HEK293T (cell line): ENCODE results near the gene BRF1.

Experiments used
- CTCF ChIA-PET: fragments of 350-600 bp; formaldehyde crosslinking; extraction: SDS; loops from one replicate; lab custom pipeline; 2021; ENCODE audit warnings: antibody characterized with exemption, inconsistent platforms; lab: Yijun Ruan, JAX
- POLR2A ChIA-PET: fragments of 350-600 bp; formaldehyde crosslinking; extraction: SDS; loops from one replicate; lab custom pipeline; 2020; ENCODE audit warnings: antibody characterized with exemption, inconsistent platforms; lab: Yijun Ruan, JAX
- DNase-seq: peaks from one replicate; pipeline ENCODE4 v3.0.0; 2012; ENCODE audit warnings: mixed read lengths; ENCODE audit errors: extremely low spot score
- ARNT ChIP-seq: fragments of 450-650 bp; IDR thresholded peaks from 2 replicates; pipeline ENCODE4 v1.6.1; 2017; ENCODE audit warnings: mild to moderate bottlenecking
- BHLHE40 ChIP-seq: fragments of 450-650 bp; IDR thresholded peaks from 2 replicates; pipeline ENCODE4 v1.6.1; 2016; ENCODE audit warnings: mild to moderate bottlenecking, moderate library complexity, borderline replicate concordance
- CTBP1 ChIP-seq: fragments of 450-650 bp; IDR thresholded peaks from 2 replicates; pipeline ENCODE4 v1.6.1; 2016; ENCODE audit warnings: borderline replicate concordance
- ELF4 ChIP-seq: fragments of 450-650 bp; IDR thresholded peaks from 2 replicates; pipeline ENCODE4 v1.6.1; 2017; ENCODE audit warnings: antibody characterized with exemption
- FOXA1 ChIP-seq: fragments of 450-650 bp; IDR thresholded peaks from 2 replicates; pipeline ENCODE4 v1.6.1; 2016; ENCODE audit warnings: mild to moderate bottlenecking
- FOXK2 ChIP-seq: fragments of 450-650 bp; IDR thresholded peaks from 2 replicates; pipeline ENCODE4 v1.6.1; 2016; ENCODE audit warnings: mild to moderate bottlenecking
- FOXM1 ChIP-seq: fragments of 450-650 bp; IDR thresholded peaks from 2 replicates; pipeline ENCODE4 v1.6.1; 2017; ENCODE audit warnings: mild to moderate bottlenecking, borderline replicate concordance
- HDGF ChIP-seq: fragments of 450-650 bp; IDR thresholded peaks from 2 replicates; pipeline ENCODE4 v1.6.1; 2017; ENCODE audit warnings: antibody characterized with exemption, borderline replicate concordance
- L3MBTL2 ChIP-seq: fragments of 450-650 bp; conservative IDR thresholded peaks from 2 replicates; pipeline ENCODE4 v1.6.1; 2016; ENCODE audit warnings: mild to moderate bottlenecking
- LEF1 ChIP-seq: fragments of 450-650 bp; IDR thresholded peaks from 2 replicates; pipeline ENCODE4 v1.6.1; 2017; ENCODE audit warnings: mild to moderate bottlenecking, borderline replicate concordance
- NFRKB ChIP-seq: fragments of 450-650 bp; IDR thresholded peaks from 2 replicates; pipeline ENCODE4 v1.6.1; 2016; ENCODE audit warnings: mild to moderate bottlenecking, moderate library complexity
- PKNOX1 ChIP-seq: fragments of 450-650 bp; IDR thresholded peaks from 2 replicates; pipeline ENCODE4 v1.6.1; 2016
- SP1 ChIP-seq: fragments of 450-650 bp; IDR thresholded peaks from 2 replicates; pipeline ENCODE4 v1.6.1; 2017
- SUZ12 ChIP-seq: fragments of 450-650 bp; IDR thresholded peaks from 2 replicates; pipeline ENCODE4 v1.6.1; 2016; ENCODE audit warnings: mild to moderate bottlenecking
- TARDBP ChIP-seq: fragments of 450-650 bp; IDR thresholded peaks from 2 replicates; pipeline ENCODE4 v1.6.1; 2016
- ZNF384 ChIP-seq: fragments of 450-650 bp; IDR thresholded peaks from 2 replicates; pipeline ENCODE4 v1.6.1; 2016

Gene BRF1

GRCh38 chr14:105179191-105179590 lies 121.6 kb downstream of the BRF1 start:
- no peak for DNase-seq
- ChIA-PET POLR2A (interaction anchor here (3.8 kb wide), 1 partner anchor 8 kb away, joined by 21 read pairs; no protein-coding TSS in a partner anchor), CTCF (interaction anchor here (0.6 kb wide), 1 partner anchor 72 kb away, joined by 4 read pairs; no protein-coding TSS in a partner anchor)
- TF ChIP-seq FOXA1 (no peak), HDGF (no peak), PKNOX1 (no peak), BHLHE40 (no peak), L3MBTL2 (no peak), FOXM1 (no peak), ZNF384 (no peak)

- CTCF ChIA-PET: interaction anchor here (0.6 kb wide), 1 partner anchor 71 kb away, joined by 4 read pairs; no protein-coding TSS in a partner anchor
- no peak for DNase-seq
- TF ChIP-seq SUZ12 (no peak), ELF4 (no peak), L3MBTL2 (no peak), BHLHE40 (no peak), HDGF (no peak), FOXM1 (no peak), PKNOX1 (no peak), ARNT (no peak)
- POLR2A ChIA-PET: interaction anchor here (3.8 kb wide), 1 partner anchor 8 kb away, joined by 21 read pairs; no protein-coding TSS in a partner anchor
These were observed 122.0 kb downstream of the BRF1 start for GRCh38 chr14:105178868-105179140.

- no peak for DNase-seq
- CTCF ChIA-PET: interaction anchor here (0.6 kb wide), 1 partner anchor 71 kb away, joined by 4 read pairs; no protein-coding TSS in a partner anchor
- POLR2A ChIA-PET: no interaction called here
- no peak for TF ChIP-seq FOXM1
- TF ChIP-seq HDGF: no peak
- TF ChIP-seq ARNT: no peak
- TF ChIP-seq SUZ12: no peak
- no peak for TF ChIP-seq ZNF384
- no peak for TF ChIP-seq BHLHE40
- TF ChIP-seq NFRKB: no peak
- TF ChIP-seq TARDBP: no peak
- no peak for TF ChIP-seq SP1
- no peak for TF ChIP-seq FOXA1
- no peak for TF ChIP-seq PKNOX1
These were observed 122.5 kb downstream of the BRF1 start for GRCh38 chr14:105178069-105178867.

GRCh38 chr14:105177082-105177481 lies 123.7 kb downstream of the BRF1 start:
- DNase-seq: no peak
- CTCF ChIA-PET: no interaction called here
- POLR2A ChIA-PET: no interaction called here
- no peak for TF ChIP-seq BHLHE40
- no peak for TF ChIP-seq FOXA1

GRCh38 chr14:105176513-105176912 lies 124.3 kb downstream of the BRF1 start:
- DNase-seq: no peak
- no peak for TF ChIP-seq ARNT
- TF ChIP-seq SUZ12: no peak
- TF ChIP-seq SP1: no peak
- no peak for TF ChIP-seq FOXM1
- no peak for TF ChIP-seq ELF4
- no peak for TF ChIP-seq BHLHE40
- no peak for TF ChIP-seq HDGF
- no peak for TF ChIP-seq TARDBP
- no peak for TF ChIP-seq L3MBTL2
- no peak for TF ChIP-seq LEF1
- no peak for TF ChIP-seq ZNF384
- TF ChIP-seq CTBP1: no peak
- no peak for TF ChIP-seq FOXK2
- TF ChIP-seq NFRKB: no peak
- TF ChIP-seq PKNOX1: no peak
- no peak for TF ChIP-seq FOXA1
- POLR2A ChIA-PET: no interaction called here
- CTCF ChIA-PET: interaction anchor here (1.1 kb wide), 1 partner anchor 115 kb away, joined by 3 read pairs; no protein-coding TSS in a partner anchor
